ENCODE measurements around the gene LSM5. TPM values are rescaled to one million over a fixed set of nuclear protein-coding genes. Genes with fewer than 3 reads are reported as not detected.
"Not testable (repeated sequence)": the region's sequence is repeated elsewhere in the genome, so short reads cannot be mapped to it uniquely, and the experiment has no call there.

The LSM5 gene
- total RNA-seq, 2 experiments from 2014 or later: 94.4 to 97.1 TPM

- Mint-ChIP-seq H3K4me1 (ENCODE audit: low read depth) (peaks cover 46% of the 10 kb centered on the region), H3K9me3 (ENCODE audit: insufficient read depth) (no peaks in the 10 kb centered on the region), H3K27ac (peak overlapping the region; percentile 50), H3K36me3 (ENCODE audit: low read depth) (peaks cover 30% of the 10 kb centered on the region), H3K27me3 (ENCODE audit: low read depth) (no peaks in the 10 kb centered on the region), H3K4me3 (peak overlapping the region; percentile 4)
- ChIA-PET POLR2A (no interaction called here), CTCF (interaction anchor here (1.4 to 1.8 kb wide), 2 partner anchors 9 to 11 kb away, joined by 4 to 7 read pairs; partner anchors contain the start of gene LSM5)
- DNase-seq: no peak
- peak; percentile 29 for ATAC-seq
Measured at GRCh38 chr7:32500922-32501341, 10.8 kb upstream of the LSM5 start.

GRCh38 chr7:32500216-32500615 lies 10.0 kb upstream of the LSM5 start:
- H3K9me3 Mint-ChIP-seq (ENCODE audit: insufficient read depth); DNase-seq; H3K27me3 Mint-ChIP-seq (ENCODE audit: low read depth); ATAC-seq; POLR2A ChIA-PET: not testable (repeated sequence)
- peaks cover 46% of the 10 kb centered on the region for H3K4me1 Mint-ChIP-seq (ENCODE audit: low read depth)
- H3K36me3 Mint-ChIP-seq (ENCODE audit: low read depth): peaks cover 30% of the 10 kb centered on the region
- H3K27ac Mint-ChIP-seq: peak overlapping the region; percentile 40
- H3K4me3 Mint-ChIP-seq: peak overlapping the region; percentile 7
- CTCF ChIA-PET: interaction anchor here (0.8 to 1.8 kb wide), 2 partner anchors 8 to 13 kb away, joined by 3 to 4 read pairs; no protein-coding TSS in a partner anchor

- H3K27me3 Mint-ChIP-seq (ENCODE audit: low read depth); H3K4me3 Mint-ChIP-seq; DNase-seq; ATAC-seq; H3K9me3 Mint-ChIP-seq (ENCODE audit: insufficient read depth); POLR2A ChIA-PET: not testable (repeated sequence)
- CTCF ChIA-PET: interaction anchor here (0.8 to 1.8 kb wide), 2 partner anchors 7 to 13 kb away, joined by 3 to 4 read pairs; no protein-coding TSS in a partner anchor
- Mint-ChIP-seq H3K27ac (peak overlapping the region; percentile 40), H3K4me1 (ENCODE audit: low read depth) (peaks cover 46% of the 10 kb centered on the region), H3K36me3 (ENCODE audit: low read depth) (peaks cover 30% of the 10 kb centered on the region)
Measured at GRCh38 chr7:32499755-32500154, 9.6 kb upstream of the LSM5 start.

- Mint-ChIP-seq H3K27ac (peak overlapping the region; percentile 99), H3K36me3 (ENCODE audit: low read depth) (peaks cover 27% of the 10 kb centered on the region), H3K4me3 (peak overlapping the region; percentile 81), H3K4me1 (ENCODE audit: low read depth) (peaks cover 47% of the 10 kb centered on the region), H3K27me3 (ENCODE audit: low read depth) (no peaks in the 10 kb centered on the region), H3K9me3 (ENCODE audit: insufficient read depth) (no peaks in the 10 kb centered on the region)
- no peak for DNase-seq
- POLR2A ChIA-PET: interaction anchor here (0.6 to 1.7 kb wide), 16 partner anchors 8 to 395 kb away, joined by 3 to 16 read pairs (median 4); partner anchors contain the start of gene KBTBD2
- CTCF ChIA-PET: interaction anchor here (0.9 kb wide), 2 partner anchors 17 to 263 kb away, joined by 3 read pairs; no protein-coding TSS in a partner anchor
- ATAC-seq: no peak
Measured at GRCh38 chr7:32496052-32496813, 6.1 kb upstream of the LSM5 start.

- POLR2A ChIA-PET: interaction anchor here (0.5 to 1.7 kb wide), 19 partner anchors 8 to 1502 kb away, joined by 3 to 16 read pairs (median 4); partner anchors contain the start of gene KBTBD2
- no peaks in the 10 kb centered on the region for H3K9me3 Mint-ChIP-seq (ENCODE audit: insufficient read depth)
- CTCF ChIA-PET: interaction anchor here (0.6 to 0.9 kb wide), 3 partner anchors 16 to 351 kb away, joined by 3 read pairs; no protein-coding TSS in a partner anchor
Measured at GRCh38 chr7:32495298-32496051, 5.3 kb upstream of the LSM5 start, which contains the start of gene AVL9. Gene AVL9, plus strand, starts transcription at chr7:32495489. Its CDS starts 221 bp downstream, at chr7:32495710.

GRCh38 chr7:32494946-32495297 lies 4.7 kb upstream of the LSM5 start:
- Mint-ChIP-seq H3K4me1 (ENCODE audit: low read depth) (peaks cover 38% of the 10 kb centered on the region), H3K4me3 (peak overlapping the region; percentile 81), H3K9me3 (ENCODE audit: insufficient read depth) (no peaks in the 10 kb centered on the region), H3K36me3 (ENCODE audit: low read depth) (peaks cover 15% of the 10 kb centered on the region), H3K27me3 (ENCODE audit: low read depth) (no peaks in the 10 kb centered on the region), H3K27ac (peak overlapping the region; percentile 90)
- CTCF ChIA-PET: no interaction called here
- ATAC-seq (no peak), DNase-seq (no peak)
- POLR2A ChIA-PET: interaction anchor here (0.7 to 1.7 kb wide), 11 partner anchors 10 to 396 kb away, joined by 3 to 16 read pairs (median 4); partner anchors contain the start of gene KBTBD2

More at GRCh38 chr7:32495298-32496051, 5.3 kb upstream of the LSM5 start, which contains the start of gene AVL9:
- Mint-ChIP-seq H3K36me3 (ENCODE audit: low read depth) (peaks cover 21% of the 10 kb centered on the region), H3K27me3 (ENCODE audit: low read depth) (no peaks in the 10 kb centered on the region), H3K27ac (peak within 1 kb of the TSS; percentile 99), H3K4me1 (ENCODE audit: low read depth) (peaks cover 43% of the 10 kb centered on the region), H3K4me3 (peak within 1 kb of the TSS; percentile 81)
- ATAC-seq: peak; percentile 94
- DNase-seq: peak; percentile 99

GRCh38 chr7:32489788-32490126 lies 423 bp downstream of the LSM5 start:
- POLR2A ChIA-PET: interaction anchor here (1.4 kb wide), 1 partner anchor 99 kb away, joined by 3 read pairs; no protein-coding TSS in a partner anchor
- Mint-ChIP-seq H3K4me3 (peak overlapping the region; percentile 77), H3K9me3 (ENCODE audit: insufficient read depth) (no peaks in the 10 kb centered on the region), H3K27ac (peak overlapping the region; percentile 90), H3K4me1 (ENCODE audit: low read depth) (peaks cover 36% of the 10 kb centered on the region), H3K27me3 (ENCODE audit: low read depth) (no peaks in the 10 kb centered on the region), H3K36me3 (ENCODE audit: low read depth) (peaks cover 32% of the 10 kb centered on the region)
- DNase-seq (no peak), ATAC-seq (no peak)
- CTCF ChIA-PET: interaction anchor here (0.7 to 1.8 kb wide), 8 partner anchors 10 to 619 kb away, joined by 3 to 12 read pairs (median 6); partner anchors contain the start of gene RP9

GRCh38 chr7:32481921-32482320 lies 8.3 kb downstream of the LSM5 start:
- DNase-seq: no peak
- ChIA-PET POLR2A (no interaction called here), CTCF (no interaction called here)
- Mint-ChIP-seq H3K4me3 (no peak overlapping the region), H3K36me3 (ENCODE audit: low read depth) (peaks cover 13% of the 10 kb centered on the region), H3K27me3 (ENCODE audit: low read depth) (peaks cover 4% of the 10 kb centered on the region), H3K27ac (no peak overlapping the region), H3K4me1 (ENCODE audit: low read depth) (peaks cover 7% of the 10 kb centered on the region), H3K9me3 (ENCODE audit: insufficient read depth) (no peaks in the 10 kb centered on the region)
- no peak for ATAC-seq

GRCh38 chr7:32481176-32481575 lies 9.0 kb downstream of the LSM5 start:
- peaks cover 7% of the 10 kb centered on the region for H3K36me3 Mint-ChIP-seq (ENCODE audit: low read depth)
- H3K4me3 Mint-ChIP-seq: no peak overlapping the region
- peaks cover 7% of the 10 kb centered on the region for H3K4me1 Mint-ChIP-seq (ENCODE audit: low read depth)
- POLR2A ChIA-PET: no interaction called here
- DNase-seq (no peak), ATAC-seq (no peak)
- H3K27ac Mint-ChIP-seq: no peak overlapping the region
- H3K27me3 Mint-ChIP-seq (ENCODE audit: low read depth): peaks cover 7% of the 10 kb centered on the region
- H3K9me3 Mint-ChIP-seq (ENCODE audit: insufficient read depth): no peaks in the 10 kb centered on the region
- CTCF ChIA-PET: interaction anchor here (2.8 kb wide), 1 partner anchor 271 kb away, joined by 31 read pairs; no protein-coding TSS in a partner anchor

GRCh38 chr7:32479574-32480200 lies 10.5 kb downstream of the LSM5 start:
- H3K4me3 Mint-ChIP-seq: no peak overlapping the region
- peaks cover 7% of the 10 kb centered on the region for H3K27me3 Mint-ChIP-seq (ENCODE audit: low read depth)
- ATAC-seq (peak; percentile 42), DNase-seq (peak; percentile 48)
- H3K36me3 Mint-ChIP-seq (ENCODE audit: low read depth): no peaks in the 10 kb centered on the region
- H3K27ac Mint-ChIP-seq: no peak overlapping the region
- no peaks in the 10 kb centered on the region for H3K9me3 Mint-ChIP-seq (ENCODE audit: insufficient read depth)
- CTCF ChIA-PET: interaction anchor here (0.7 to 2.8 kb wide), 10 partner anchors 9 to 736 kb away, joined by 3 to 31 read pairs (median 3); partner anchors contain the start of genes AVL9 and LSM5
- POLR2A ChIA-PET: no interaction called here
- H3K4me1 Mint-ChIP-seq (ENCODE audit: low read depth): peaks cover 7% of the 10 kb centered on the region

GRCh38 chr7:32477649-32477980 lies 12.6 kb downstream of the LSM5 start:
- POLR2A ChIA-PET: no interaction called here
- peaks cover 7% of the 10 kb centered on the region for H3K4me1 Mint-ChIP-seq (ENCODE audit: low read depth)
- no peak for DNase-seq
- H3K27me3 Mint-ChIP-seq (ENCODE audit: low read depth): peaks cover 7% of the 10 kb centered on the region
- CTCF ChIA-PET: no interaction called here
- H3K4me3 Mint-ChIP-seq: no peak overlapping the region
- H3K27ac Mint-ChIP-seq: no peak overlapping the region
- H3K36me3 Mint-ChIP-seq (ENCODE audit: low read depth): no peaks in the 10 kb centered on the region
- no peaks in the 10 kb centered on the region for H3K9me3 Mint-ChIP-seq (ENCODE audit: insufficient read depth)
- ATAC-seq: no peak
